Gastrocnemius medialis (tissue), 4 donors: ENCODE measurements around the gene STX7.

Experiments
- POLR2A ChIP-seq, 2 donors: fragments of 450-650 bp; IDR thresholded peaks; one replicate each; pipeline ENCODE4 v1.6.1; 2017; ENCODE audit warnings: antibody characterized with exemption in 2 of 2, mild to moderate bottlenecking in 2 of 2, moderate library complexity in 2 of 2
- TF ChIP-seq, protein P1 (sequence below), 5 experiments: fragments of 450-650 bp in 3 of 5; fragments of 200-600 bp in 2 of 5; sonication (generic) in 2 of 5; IDR thresholded peaks in 4 of 5; conservative IDR thresholded peaks in 1 of 5; 1 replicate in 4 of 5; 2 replicates in 1 of 5; pipeline ENCODE4 v1.5.1; 2016 to 2019; ENCODE audit warnings: antibody characterized with exemption in 5 of 5, mild to moderate bottlenecking in 3 of 5, moderate library complexity in 3 of 5

DNA sequence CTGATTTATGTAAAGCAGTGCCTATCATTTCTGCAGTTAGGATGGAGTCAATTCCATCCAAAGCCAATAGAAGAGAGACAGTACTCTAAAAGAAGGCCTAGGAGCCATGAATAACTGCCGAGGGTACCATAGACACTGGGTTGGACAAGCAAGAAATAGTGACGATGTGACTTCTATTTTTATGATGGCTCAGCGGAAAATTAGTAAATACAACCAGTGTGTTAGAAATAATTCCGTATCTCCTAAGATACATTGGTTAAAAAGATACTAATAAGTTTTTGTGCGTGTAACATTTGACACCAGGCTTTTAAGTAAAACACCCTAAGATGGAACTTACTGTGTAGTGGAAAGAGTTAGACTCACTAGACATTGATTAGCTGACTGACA is 66.1 kb downstream of the STX7 start:
- TF ChIP-seq, protein P1, sequence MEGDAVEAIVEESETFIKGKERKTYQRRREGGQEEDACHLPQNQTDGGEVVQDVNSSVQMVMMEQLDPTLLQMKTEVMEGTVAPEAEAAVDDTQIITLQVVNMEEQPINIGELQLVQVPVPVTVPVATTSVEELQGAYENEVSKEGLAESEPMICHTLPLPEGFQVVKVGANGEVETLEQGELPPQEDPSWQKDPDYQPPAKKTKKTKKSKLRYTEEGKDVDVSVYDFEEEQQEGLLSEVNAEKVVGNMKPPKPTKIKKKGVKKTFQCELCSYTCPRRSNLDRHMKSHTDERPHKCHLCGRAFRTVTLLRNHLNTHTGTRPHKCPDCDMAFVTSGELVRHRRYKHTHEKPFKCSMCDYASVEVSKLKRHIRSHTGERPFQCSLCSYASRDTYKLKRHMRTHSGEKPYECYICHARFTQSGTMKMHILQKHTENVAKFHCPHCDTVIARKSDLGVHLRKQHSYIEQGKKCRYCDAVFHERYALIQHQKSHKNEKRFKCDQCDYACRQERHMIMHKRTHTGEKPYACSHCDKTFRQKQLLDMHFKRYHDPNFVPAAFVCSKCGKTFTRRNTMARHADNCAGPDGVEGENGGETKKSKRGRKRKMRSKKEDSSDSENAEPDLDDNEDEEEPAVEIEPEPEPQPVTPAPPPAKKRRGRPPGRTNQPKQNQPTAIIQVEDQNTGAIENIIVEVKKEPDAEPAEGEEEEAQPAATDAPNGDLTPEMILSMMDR (IDR thresholded peaks at IDR 0.05 in 4 of 5, conservative IDR thresholded peaks at IDR 0.05 in 1 of 5) = no peak
- no peak for TF ChIP-seq POLR2A (IDR thresholded peaks at IDR 0.05)
